IPS-NIHi7 (cell line): ENCODE results near the gene SCAANT1.

Experiments
- DNase-seq: peaks from one replicate; pipeline ENCODE4 v3.0.0; 2012; ENCODE audit warnings: mixed read lengths; ENCODE audit errors: extremely low spot score

Gene SCAANT1

GRCh38 chr3:63900459-63900858 lies 11.7 kb downstream of the SCAANT1 start:
- no peak for DNase-seq

- no peak for DNase-seq
Observed at GRCh38 chr3:63900010-63900409, 12.2 kb downstream of the SCAANT1 start.

GRCh38 chr3:63896332-63897030 lies 15.7 kb downstream of the SCAANT1 start:
- DNase-seq, result no peak

- DNase-seq, result no peak
Observed at GRCh38 chr3:63895422-63896189, 16.6 kb downstream of the SCAANT1 start.

- DNase-seq, result no peak
Observed at GRCh38 chr3:63892773-63893352, 19.3 kb downstream of the SCAANT1 start.

GRCh38 chr3:63891518-63891917 lies 20.7 kb downstream of the SCAANT1 start:
- DNase-seq, result no peak

GRCh38 chr3:63886858-63887257 lies 25.3 kb downstream of the SCAANT1 start:
- no peak for DNase-seq

GRCh38 chr3:63880653-63881052 lies 31.5 kb downstream of the SCAANT1 start:
- no peak for DNase-seq

- no peak for DNase-seq
Observed at GRCh38 chr3:63878394-63879060, 33.7 kb downstream of the SCAANT1 start.

- DNase-seq, result no peak
Observed at GRCh38 chr3:63877737-63878393, 34.3 kb downstream of the SCAANT1 start.

GRCh38 chr3:63876260-63876659 lies 35.9 kb downstream of the SCAANT1 start:
- no peak for DNase-seq

GRCh38 chr3:63875510-63875909 lies 36.7 kb downstream of the SCAANT1 start:
- no peak for DNase-seq

- DNase-seq, result no peak
Observed at GRCh38 chr3:63874769-63875168, 37.4 kb downstream of the SCAANT1 start.

- no peak for DNase-seq
Observed at GRCh38 chr3:63872135-63872924, 39.9 kb downstream of the SCAANT1 start.

- DNase-seq, result no peak
Observed at GRCh38 chr3:63870615-63871005, 41.6 kb downstream of the SCAANT1 start.

GRCh38 chr3:63869940-63870614 lies 42.1 kb downstream of the SCAANT1 start:
- DNase-seq, result no peak

- no peak for DNase-seq
Observed at GRCh38 chr3:63867225-63867624, 45.0 kb downstream of the SCAANT1 start.

- no peak for DNase-seq
Observed at GRCh38 chr3:63864965-63865327, 47.2 kb downstream of the SCAANT1 start.

GRCh38 chr3:63864008-63864964 lies 47.9 kb downstream of the SCAANT1 start:
- peak; percentile 64 for DNase-seq
